Activated B cell treated with CpG ODN at 0.5 μM for 24 hours (primary cell): ENCODE data around the gene SBNO2. TPM values are rescaled to one million over a fixed set of nuclear protein-coding genes. Genes with fewer than 3 reads are reported as not detected.
"Not testable (repeated sequence)": the region's sequence is repeated elsewhere in the genome, so short reads cannot be mapped to it uniquely, and the experiment has no call there.

ENCODE experiments used
- ATAC-seq: fragments of 200-7000 bp; cut with Tn5 transposase; one replicate; pipeline ENCODE4 v1.10.0; 2021; ENCODE audit warnings: low read depth, mild to moderate bottlenecking, moderate library complexity
- CTCF ChIA-PET: fragments of 350-600 bp; sonication (Branson Sonifier 250); formaldehyde crosslinking; loops from one replicate; lab custom pipeline; 2021; ENCODE audit warnings: antibody characterized with exemption; lab: Charles Lee
- POLR2A ChIA-PET: fragments of 350-600 bp; sonication (Branson Sonifier 250); formaldehyde crosslinking; loops from one replicate; lab custom pipeline; 2021; ENCODE audit warnings: antibody characterized with exemption; lab: Charles Lee
- DNase-seq: peaks from one replicate; pipeline ENCODE4 v3.0.0; 2022
- H3K27ac Mint-ChIP-seq: one replicate; pipeline ENCODE4 v1.8.0; 2020; ENCODE audit warnings: mixed read lengths
- H3K27me3 Mint-ChIP-seq: one replicate; pipeline ENCODE4 v1.8.0; 2021; ENCODE audit warnings: mixed read lengths
- H3K36me3 Mint-ChIP-seq: one replicate; pipeline ENCODE4 v1.8.0; 2021; ENCODE audit warnings: low read depth, mixed read lengths
- H3K4me1 Mint-ChIP-seq: one replicate; pipeline ENCODE4 v1.8.0; 2021; ENCODE audit warnings: mixed read lengths
- H3K4me3 Mint-ChIP-seq: one replicate; pipeline ENCODE4 v1.8.0; 2020; ENCODE audit warnings: mild to moderate bottlenecking, mixed read lengths
- H3K9me3 Mint-ChIP-seq: one replicate; pipeline ENCODE4 v1.8.0; 2020; ENCODE audit warnings: mixed read lengths
- intact Hi-C: fragments of 100-400 bp; cut with micrococcal nuclease; formaldehyde crosslinking; loops from one replicate; pipeline ENCODE4 v1.15.1; 2024
- total RNA-seq: library from RNA; stranded (reverse); gene quantifications from 2 replicates; pipeline ENCODE4 v1.2.3, GENCODE V29; 2022
- TF ChIP-seq, protein P1 (sequence below): fragments of 200-600 bp; IDR thresholded peaks from one replicate; pipeline ENCODE4 v1.8.0; 2022; ENCODE audit warnings: antibody characterized with exemption, mild to moderate bottlenecking

The SBNO2 gene
- total RNA-seq, 1 donor from 2014 or later: 127 TPM

DNA sequence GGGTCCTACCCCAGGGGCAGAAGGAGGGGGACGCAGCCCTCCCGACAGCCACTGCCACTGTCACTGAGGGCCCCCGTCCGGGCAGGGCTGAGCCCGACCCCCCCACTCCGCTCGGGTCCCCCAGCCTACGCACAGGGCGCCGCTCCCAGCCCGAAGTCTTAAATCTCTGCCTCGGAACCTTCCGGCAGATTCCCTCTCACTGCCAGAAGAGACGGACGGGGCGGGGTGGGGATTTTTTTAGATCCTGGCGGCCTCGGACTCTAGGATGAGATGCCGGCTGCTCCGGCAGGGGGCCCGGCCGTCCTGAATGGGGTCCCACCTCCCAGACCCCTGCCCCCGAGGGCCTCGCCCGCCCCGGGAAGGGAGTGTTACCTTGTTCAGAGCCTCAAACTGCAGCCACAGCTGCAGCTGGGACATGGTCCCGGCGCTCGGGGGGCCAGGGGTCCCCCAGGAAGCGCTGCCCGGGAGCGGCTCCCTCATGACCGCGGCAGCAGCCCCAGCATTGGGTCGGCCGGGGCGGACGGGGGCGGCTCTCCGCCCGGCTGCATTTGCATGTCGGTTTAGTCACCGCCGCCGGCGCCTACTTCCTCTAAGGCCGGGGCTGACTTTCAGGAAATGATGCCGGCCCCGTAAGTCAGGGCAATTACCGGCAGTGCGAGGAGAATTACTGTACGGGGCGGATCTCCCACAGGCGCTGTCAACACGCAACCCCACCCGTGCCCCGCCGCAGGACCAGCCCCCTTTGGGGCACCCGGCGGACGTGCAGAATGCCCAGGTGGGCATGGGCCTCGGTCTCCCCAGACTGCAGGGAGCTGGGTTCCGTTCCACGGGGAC, 42.1 kb downstream of the SBNO2 start:
- no peaks in the 10 kb centered on the region for H3K27me3 Mint-ChIP-seq
- peaks cover 47% of the 10 kb centered on the region for H3K4me1 Mint-ChIP-seq
- ChIA-PET POLR2A (interaction anchor here (0.5 to 4.0 kb wide), 25 partner anchors 8 to 771 kb away, joined by 3 to 25 read pairs (median 4); partner anchors contain the start of genes ARHGAP45, CIRBP, GPX4 and POLR2E), CTCF (interaction anchor here (1.5 to 2.1 kb wide), 3 partner anchors 18 to 64 kb away, joined by 5 to 15 read pairs (median 5); partner anchors contain the start of genes ARHGAP45 and SBNO2)
- ATAC-seq: peak; percentile 65
- H3K36me3 Mint-ChIP-seq: peaks cover 7% of the 10 kb centered on the region
- H3K9me3 Mint-ChIP-seq: no peaks in the 10 kb centered on the region
- TF ChIP-seq, protein P1, sequence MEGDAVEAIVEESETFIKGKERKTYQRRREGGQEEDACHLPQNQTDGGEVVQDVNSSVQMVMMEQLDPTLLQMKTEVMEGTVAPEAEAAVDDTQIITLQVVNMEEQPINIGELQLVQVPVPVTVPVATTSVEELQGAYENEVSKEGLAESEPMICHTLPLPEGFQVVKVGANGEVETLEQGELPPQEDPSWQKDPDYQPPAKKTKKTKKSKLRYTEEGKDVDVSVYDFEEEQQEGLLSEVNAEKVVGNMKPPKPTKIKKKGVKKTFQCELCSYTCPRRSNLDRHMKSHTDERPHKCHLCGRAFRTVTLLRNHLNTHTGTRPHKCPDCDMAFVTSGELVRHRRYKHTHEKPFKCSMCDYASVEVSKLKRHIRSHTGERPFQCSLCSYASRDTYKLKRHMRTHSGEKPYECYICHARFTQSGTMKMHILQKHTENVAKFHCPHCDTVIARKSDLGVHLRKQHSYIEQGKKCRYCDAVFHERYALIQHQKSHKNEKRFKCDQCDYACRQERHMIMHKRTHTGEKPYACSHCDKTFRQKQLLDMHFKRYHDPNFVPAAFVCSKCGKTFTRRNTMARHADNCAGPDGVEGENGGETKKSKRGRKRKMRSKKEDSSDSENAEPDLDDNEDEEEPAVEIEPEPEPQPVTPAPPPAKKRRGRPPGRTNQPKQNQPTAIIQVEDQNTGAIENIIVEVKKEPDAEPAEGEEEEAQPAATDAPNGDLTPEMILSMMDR: no peak
- intact Hi-C loops: loop anchor here (1.0 to 5.0 kb wide), 6 partner anchors 19 to 335 kb away; partner anchors contain the start of genes GPX4, PTBP1 and SBNO2
- peak overlapping the region; percentile 86 for H3K4me3 Mint-ChIP-seq
- DNase-seq: peak; percentile 76
- H3K27ac Mint-ChIP-seq: peak overlapping the region; percentile 77

DNA sequence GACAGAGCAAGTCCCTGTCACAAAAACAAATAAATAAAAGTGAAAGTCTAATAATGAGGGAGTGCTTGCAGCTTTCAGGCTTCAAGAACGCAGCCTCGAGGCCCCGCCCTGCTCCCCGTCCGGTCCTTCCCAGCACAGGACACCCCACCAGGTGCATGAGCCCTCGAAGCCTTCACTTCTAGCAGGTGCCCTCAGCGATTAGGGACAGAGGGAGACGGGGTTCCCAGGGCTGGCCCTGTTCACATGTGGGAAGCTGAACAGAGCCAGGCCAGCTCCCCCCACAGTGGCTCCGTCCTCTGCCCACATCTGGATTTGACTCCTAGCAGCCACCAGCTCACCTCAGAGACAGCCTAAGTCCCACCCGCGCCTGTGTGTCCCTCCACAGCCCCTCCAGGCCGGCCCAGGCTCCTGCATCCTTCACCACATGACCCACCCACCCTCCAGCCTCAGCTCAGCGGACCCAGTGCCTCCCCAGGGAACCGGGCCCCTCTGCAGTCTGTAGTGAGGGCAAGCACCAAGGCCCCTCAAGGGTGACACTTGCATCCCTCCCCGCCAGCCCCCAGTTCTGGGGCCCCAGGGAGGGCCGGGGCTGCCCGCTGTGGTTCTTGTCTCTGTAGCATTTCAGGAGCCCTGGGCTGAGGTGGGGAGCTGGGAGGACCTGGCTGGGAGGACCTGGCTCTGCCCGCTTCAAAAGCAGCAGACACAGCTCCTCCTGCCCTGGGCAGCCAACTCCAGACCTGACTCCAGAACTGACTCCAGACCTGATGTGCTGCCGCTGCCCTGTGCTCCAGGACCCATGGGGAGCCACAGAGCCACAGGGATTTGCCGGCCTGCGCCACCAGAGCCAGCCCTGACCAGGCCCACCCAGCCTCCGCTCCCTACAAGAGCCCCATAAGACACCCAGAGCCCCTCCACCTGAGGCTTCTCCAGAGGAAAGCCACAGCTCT, 43.0 kb downstream of the SBNO2 start:
- CTCF ChIA-PET: interaction anchor here (1.0 to 2.1 kb wide), 4 partner anchors 17 to 113 kb away, joined by 4 to 15 read pairs (median 5); partner anchors contain the start of genes ARHGAP45 and SBNO2
- no peaks in the 10 kb centered on the region for H3K9me3 Mint-ChIP-seq
- H3K27ac Mint-ChIP-seq: peak overlapping the region; percentile 77
- H3K27me3 Mint-ChIP-seq: no peaks in the 10 kb centered on the region
- POLR2A ChIA-PET: interaction anchor here (0.8 to 4.0 kb wide), 22 partner anchors 9 to 222 kb away, joined by 3 to 25 read pairs (median 4); partner anchors contain the start of genes ARHGAP45, CIRBP, GPX4 and POLR2E
- intact Hi-C loops: loop anchor here (5.0 kb wide), 2 partner anchors 61 to 184 kb away; no protein-coding TSS in a partner anchor
- peaks cover 40% of the 10 kb centered on the region for H3K4me1 Mint-ChIP-seq
- H3K4me3 Mint-ChIP-seq: peak overlapping the region; percentile 86
- H3K36me3 Mint-ChIP-seq: peaks cover 9% of the 10 kb centered on the region
- peak; percentile 49 for DNase-seq
- peak; percentile 11 for ATAC-seq
- TF ChIP-seq, protein P1: no peak

DNA sequence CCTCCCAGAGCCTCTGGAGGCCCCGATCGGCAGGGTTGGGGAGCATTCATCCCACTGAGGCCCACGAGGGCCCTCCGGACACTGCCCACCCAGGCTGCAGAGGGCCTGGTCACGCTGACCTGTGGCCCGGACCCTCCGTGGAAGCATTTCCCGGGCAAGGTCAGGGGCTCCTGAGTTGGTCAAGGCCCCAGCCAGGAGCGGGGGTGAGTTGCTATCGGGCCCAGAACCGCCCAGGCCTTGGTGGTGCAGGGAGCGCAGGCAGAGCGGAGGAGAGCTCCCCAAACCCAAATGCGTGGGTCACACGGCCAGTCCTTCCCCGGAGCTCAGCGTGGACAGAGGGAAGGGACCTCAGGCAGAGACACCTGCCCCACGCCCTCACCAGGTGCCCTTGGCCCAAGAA, 44.5 kb downstream of the SBNO2 start:
- peaks cover 19% of the 10 kb centered on the region for H3K36me3 Mint-ChIP-seq
- peaks cover 38% of the 10 kb centered on the region for H3K4me1 Mint-ChIP-seq
- TF ChIP-seq, protein P1: no peak
- no peaks in the 10 kb centered on the region for H3K9me3 Mint-ChIP-seq
- no peak for DNase-seq
- no peak overlapping the region for H3K4me3 Mint-ChIP-seq
- no peaks in the 10 kb centered on the region for H3K27me3 Mint-ChIP-seq
- ChIA-PET CTCF (interaction anchor here (2.1 kb wide), 2 partner anchors 16 to 45 kb away, joined by 5 to 15 read pairs; partner anchors contain the start of gene SBNO2), POLR2A (interaction anchor here (1.6 to 2.5 kb wide), 2 partner anchors 17 to 26 kb away, joined by 7 to 13 read pairs; partner anchors contain the start of gene GPX4)
- H3K27ac Mint-ChIP-seq: no peak overlapping the region
- no peak for ATAC-seq
- intact Hi-C loops: no loop called here

DNA sequence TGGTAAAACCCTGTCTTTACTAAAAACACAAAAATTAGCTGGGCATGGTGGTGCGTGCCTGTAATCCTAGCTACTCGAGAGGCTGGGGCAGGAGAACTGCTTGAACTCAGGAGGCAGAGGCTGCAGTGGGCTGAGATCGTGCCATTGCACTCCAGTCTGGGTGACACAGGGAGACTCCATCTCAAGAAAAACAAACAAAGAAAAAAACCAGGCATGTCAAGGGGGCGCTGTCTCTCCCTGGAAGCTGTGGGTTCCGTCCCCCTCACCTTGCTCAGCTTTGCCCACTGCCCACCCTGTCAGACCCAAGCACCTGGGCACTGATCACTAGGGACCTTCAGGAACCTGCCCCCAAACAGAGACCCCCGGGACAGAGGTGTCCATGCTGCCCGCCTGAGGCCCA, 45.0 kb downstream of the SBNO2 start:
- H3K36me3 Mint-ChIP-seq: peaks cover 22% of the 10 kb centered on the region
- H3K27me3 Mint-ChIP-seq, ATAC-seq, DNase-seq, intact Hi-C loops, CTCF ChIA-PET, H3K4me3 Mint-ChIP-seq, H3K9me3 Mint-ChIP-seq, H3K27ac Mint-ChIP-seq: not testable (repeated sequence)
- POLR2A ChIA-PET: interaction anchor here (0.7 to 2.5 kb wide), 2 partner anchors 26 to 267 kb away, joined by 3 to 13 read pairs; partner anchors contain the start of gene GPX4
- H3K4me1 Mint-ChIP-seq: peaks cover 34% of the 10 kb centered on the region

DNA sequence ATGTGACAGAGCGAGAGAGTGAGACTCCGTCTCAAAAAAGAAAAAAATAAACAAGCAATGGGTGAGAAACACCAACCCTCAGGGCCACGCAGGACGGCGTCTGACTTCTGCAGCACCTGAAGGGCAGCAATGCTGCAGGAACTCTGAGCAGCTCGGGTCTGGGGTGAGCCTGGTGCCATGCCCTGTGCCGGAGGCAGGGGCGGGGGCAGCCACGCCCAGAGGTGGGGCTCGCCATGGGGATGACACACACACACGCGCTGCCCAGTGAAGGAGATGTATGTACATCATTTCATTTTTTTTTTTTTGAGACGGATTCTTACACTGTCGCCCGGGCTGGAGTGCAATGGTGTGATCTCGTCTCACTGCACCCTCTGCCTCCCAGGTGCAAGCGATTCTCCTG, 46.0 kb downstream of the SBNO2 start:
- no peaks in the 10 kb centered on the region for H3K27me3 Mint-ChIP-seq
- CTCF ChIA-PET: no interaction called here
- intact Hi-C loops: no loop called here
- no peak overlapping the region for H3K27ac Mint-ChIP-seq
- no peak overlapping the region for H3K4me3 Mint-ChIP-seq
- POLR2A ChIA-PET: no interaction called here
- H3K4me1 Mint-ChIP-seq: peaks cover 28% of the 10 kb centered on the region
- DNase-seq: no peak
- TF ChIP-seq, protein P1: no peak
- ATAC-seq: no peak
- H3K36me3 Mint-ChIP-seq: peaks cover 26% of the 10 kb centered on the region
- no peaks in the 10 kb centered on the region for H3K9me3 Mint-ChIP-seq
